Epithelial cell of proximal tubule (primary cell): ENCODE results near the gene RNF125. TPM values are rescaled to one million over a fixed set of nuclear protein-coding genes. Genes with fewer than 3 reads are reported as not detected.

Experiments
- total RNA-seq: library from RNA; depleted of rRNA; stranded (reverse); fragments of >200 nt; gene quantifications from 2 replicates; pipeline ENCODE4 v1.2.3, GENCODE V29; 2015

Gene RNF125
- total RNA-seq, 1 donor from 2014 or later, result 3.4 TPM

Other genes starting within 250 kb of the RNF125 start
- gene TRAPPC8, start 75.7 kb upstream of the RNF125 start, total RNA-seq, result 14.6 and 23.1 TPM in 2 replicates
- 15.5 and 41.9 TPM in 2 replicates for gene RNF138, start 73.0 kb downstream of the RNF125 start, total RNA-seq
- not detected in 2 replicates for gene MEP1B, start 171.2 kb downstream of the RNF125 start, total RNA-seq